GM23338 (cell line): ENCODE results near the gene ZFP36L1.
A peak's percentile ranks its signal among the peaks of the same experiment; 100 is the strongest.

Source experiments
- CREB1 ChIP-seq: fragments of 250-450 bp; sonication (Bioruptor Pico); IDR thresholded peaks from 2 replicates; pipeline ENCODE4 v1.5.0; 2020; ENCODE audit warnings: low read depth, mild to moderate bottlenecking, moderate library complexity
- EZH2 ChIP-seq: fragments of 200-600 bp; sonication (generic); IDR thresholded peaks from one replicate; pipeline ENCODE4 v1.8.0; 2017; ENCODE audit warnings: antibody characterized with exemption, mild to moderate bottlenecking, low read depth; ENCODE audit not compliant: unreplicated experiment
- JUNB ChIP-seq: IDR thresholded peaks from one replicate; pipeline ENCODE4 v1.6.1; 2016; ENCODE audit warnings: antibody characterized with exemption; ENCODE audit not compliant: unreplicated experiment
- POLR2AphosphoS5 ChIP-seq: IDR thresholded peaks from 2 replicates; pipeline ENCODE4 v1.6.1; 2016; ENCODE audit warnings: antibody characterized with exemption, low read depth
- STAT1 ChIP-seq: IDR thresholded peaks from one replicate; pipeline ENCODE4 v1.6.1; 2016; ENCODE audit warnings: antibody characterized with exemption; ENCODE audit not compliant: unreplicated experiment
- TF ChIP-seq, protein P1 (sequence below), 2 experiments: fragments of 200-600 bp in 1 of 2; sonication (generic) in 1 of 2; conservative IDR thresholded peaks; 2 replicates each; pipeline versions ENCODE4 v1.5.1 to v1.6.1; 2016 to 2017; ENCODE audit warnings: antibody characterized with exemption in 2 of 2, low read depth in 2 of 2, mild to moderate bottlenecking in 2 of 2, moderate library complexity in 1 of 2
- TF ChIP-seq, protein P2 (sequence below): IDR thresholded peaks from one replicate; pipeline ENCODE4 v1.6.1; 2018; ENCODE audit warnings: antibody characterized with exemption; ENCODE audit not compliant: unreplicated experiment

GRCh38 chr14:68787092-68787992 lies 5.5 kb downstream of the ZFP36L1 start:
- TF ChIP-seq, protein P1, sequence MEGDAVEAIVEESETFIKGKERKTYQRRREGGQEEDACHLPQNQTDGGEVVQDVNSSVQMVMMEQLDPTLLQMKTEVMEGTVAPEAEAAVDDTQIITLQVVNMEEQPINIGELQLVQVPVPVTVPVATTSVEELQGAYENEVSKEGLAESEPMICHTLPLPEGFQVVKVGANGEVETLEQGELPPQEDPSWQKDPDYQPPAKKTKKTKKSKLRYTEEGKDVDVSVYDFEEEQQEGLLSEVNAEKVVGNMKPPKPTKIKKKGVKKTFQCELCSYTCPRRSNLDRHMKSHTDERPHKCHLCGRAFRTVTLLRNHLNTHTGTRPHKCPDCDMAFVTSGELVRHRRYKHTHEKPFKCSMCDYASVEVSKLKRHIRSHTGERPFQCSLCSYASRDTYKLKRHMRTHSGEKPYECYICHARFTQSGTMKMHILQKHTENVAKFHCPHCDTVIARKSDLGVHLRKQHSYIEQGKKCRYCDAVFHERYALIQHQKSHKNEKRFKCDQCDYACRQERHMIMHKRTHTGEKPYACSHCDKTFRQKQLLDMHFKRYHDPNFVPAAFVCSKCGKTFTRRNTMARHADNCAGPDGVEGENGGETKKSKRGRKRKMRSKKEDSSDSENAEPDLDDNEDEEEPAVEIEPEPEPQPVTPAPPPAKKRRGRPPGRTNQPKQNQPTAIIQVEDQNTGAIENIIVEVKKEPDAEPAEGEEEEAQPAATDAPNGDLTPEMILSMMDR (conservative IDR thresholded peaks at IDR 0.05; ENCODE audit: low read depth in 2 of 2) = no peak
- TF ChIP-seq EZH2 (no peak), STAT1 (no peak), POLR2AphosphoS5 (peak; percentile 71), CREB1 (no peak), JUNB (no peak)
- TF ChIP-seq, protein P2, sequence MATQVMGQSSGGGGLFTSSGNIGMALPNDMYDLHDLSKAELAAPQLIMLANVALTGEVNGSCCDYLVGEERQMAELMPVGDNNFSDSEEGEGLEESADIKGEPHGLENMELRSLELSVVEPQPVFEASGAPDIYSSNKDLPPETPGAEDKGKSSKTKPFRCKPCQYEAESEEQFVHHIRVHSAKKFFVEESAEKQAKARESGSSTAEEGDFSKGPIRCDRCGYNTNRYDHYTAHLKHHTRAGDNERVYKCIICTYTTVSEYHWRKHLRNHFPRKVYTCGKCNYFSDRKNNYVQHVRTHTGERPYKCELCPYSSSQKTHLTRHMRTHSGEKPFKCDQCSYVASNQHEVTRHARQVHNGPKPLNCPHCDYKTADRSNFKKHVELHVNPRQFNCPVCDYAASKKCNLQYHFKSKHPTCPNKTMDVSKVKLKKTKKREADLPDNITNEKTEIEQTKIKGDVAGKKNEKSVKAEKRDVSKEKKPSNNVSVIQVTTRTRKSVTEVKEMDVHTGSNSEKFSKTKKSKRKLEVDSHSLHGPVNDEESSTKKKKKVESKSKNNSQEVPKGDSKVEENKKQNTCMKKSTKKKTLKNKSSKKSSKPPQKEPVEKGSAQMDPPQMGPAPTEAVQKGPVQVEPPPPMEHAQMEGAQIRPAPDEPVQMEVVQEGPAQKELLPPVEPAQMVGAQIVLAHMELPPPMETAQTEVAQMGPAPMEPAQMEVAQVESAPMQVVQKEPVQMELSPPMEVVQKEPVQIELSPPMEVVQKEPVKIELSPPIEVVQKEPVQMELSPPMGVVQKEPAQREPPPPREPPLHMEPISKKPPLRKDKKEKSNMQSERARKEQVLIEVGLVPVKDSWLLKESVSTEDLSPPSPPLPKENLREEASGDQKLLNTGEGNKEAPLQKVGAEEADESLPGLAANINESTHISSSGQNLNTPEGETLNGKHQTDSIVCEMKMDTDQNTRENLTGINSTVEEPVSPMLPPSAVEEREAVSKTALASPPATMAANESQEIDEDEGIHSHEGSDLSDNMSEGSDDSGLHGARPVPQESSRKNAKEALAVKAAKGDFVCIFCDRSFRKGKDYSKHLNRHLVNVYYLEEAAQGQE = no peak
